ENCODE data around the gene RAB34.

Gene RAB34

GRCh38 chr17:28747801-28748750, 30.4 kb upstream of the RAB34 start:
- ATAC-seq, result no peak
- TF ChIP-seq TCF4 (CRISPR knock-in tag; IDR thresholded peaks at IDR 0.05; ENCODE audit: borderline replicate concordance) (no peak), RARB (CRISPR knock-in tag; IDR thresholded peaks at IDR 0.05) (no peak), TOX (CRISPR knock-in tag; IDR thresholded peaks at IDR 0.05; ENCODE audit: borderline replicate concordance) (no peak), ZFP3 (CRISPR knock-in tag; IDR thresholded peaks at IDR 0.05) (no peak)

DNA sequence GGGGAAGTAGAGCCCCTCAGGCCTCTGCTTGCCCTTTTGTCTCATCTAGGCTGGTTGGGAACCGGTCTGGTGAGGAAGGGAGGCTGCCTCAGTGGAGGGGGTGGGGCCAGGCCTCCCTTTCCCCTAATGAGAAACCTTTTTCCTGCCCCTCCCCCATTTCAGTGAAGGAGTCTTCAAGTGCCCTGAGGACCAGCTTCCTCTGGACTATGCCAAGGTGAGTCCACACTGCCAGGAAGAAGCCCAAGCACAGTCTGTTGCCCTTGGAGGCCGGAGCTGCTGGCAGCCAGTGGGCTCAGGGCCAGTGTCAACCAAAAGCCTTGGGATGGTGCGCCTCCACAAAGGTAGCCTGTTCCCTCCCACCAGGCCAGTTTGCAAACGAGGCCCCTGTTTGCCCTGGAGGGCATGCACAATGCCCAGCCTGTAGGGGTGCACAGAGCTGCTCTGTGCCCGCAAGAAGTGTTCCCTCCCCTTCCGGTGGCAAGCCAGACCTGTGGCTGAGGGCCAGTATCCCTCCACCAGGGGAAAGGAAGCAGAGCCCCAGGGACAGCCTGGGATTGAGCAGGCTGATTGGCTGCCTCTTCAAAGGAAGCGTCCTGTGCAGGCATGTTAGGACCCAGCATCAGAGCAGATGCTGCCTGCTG, 29.5 kb upstream of the RAB34 start:
- no peak for ATAC-seq

GRCh38 chr17:28746611-28747050, 29.0 kb upstream of the RAB34 start:
- ATAC-seq, result no peak
- TF ChIP-seq TOX (CRISPR knock-in tag; IDR thresholded peaks at IDR 0.05; ENCODE audit: borderline replicate concordance), result no peak
- TF ChIP-seq, protein P1, sequence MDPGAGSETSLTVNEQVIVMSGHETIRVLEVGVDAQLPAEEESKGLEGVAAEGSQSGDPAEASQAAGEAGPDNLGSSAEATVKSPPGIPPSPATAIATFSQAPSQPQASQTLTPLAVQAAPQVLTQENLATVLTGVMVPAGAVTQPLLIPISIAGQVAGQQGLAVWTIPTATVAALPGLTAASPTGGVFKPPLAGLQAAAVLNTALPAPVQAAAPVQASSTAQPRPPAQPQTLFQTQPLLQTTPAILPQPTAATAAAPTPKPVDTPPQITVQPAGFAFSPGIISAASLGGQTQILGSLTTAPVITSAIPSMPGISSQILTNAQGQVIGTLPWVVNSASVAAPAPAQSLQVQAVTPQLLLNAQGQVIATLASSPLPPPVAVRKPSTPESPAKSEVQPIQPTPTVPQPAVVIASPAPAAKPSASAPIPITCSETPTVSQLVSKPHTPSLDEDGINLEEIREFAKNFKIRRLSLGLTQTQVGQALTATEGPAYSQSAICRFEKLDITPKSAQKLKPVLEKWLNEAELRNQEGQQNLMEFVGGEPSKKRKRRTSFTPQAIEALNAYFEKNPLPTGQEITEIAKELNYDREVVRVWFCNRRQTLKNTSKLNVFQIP (CRISPR knock-in tag; IDR thresholded peaks at IDR 0.05; ENCODE audit: borderline replicate concordance, low read depth), result no peak
- TF ChIP-seq BACH2 (CRISPR knock-in tag; IDR thresholded peaks at IDR 0.05; ENCODE audit: borderline replicate concordance), result no peak
- no peak for TF ChIP-seq ZFP3 (CRISPR knock-in tag; IDR thresholded peaks at IDR 0.05)
- no peak for TF ChIP-seq TSHZ2 (CRISPR knock-in tag; IDR thresholded peaks at IDR 0.05)
- TF ChIP-seq GLIS3 (CRISPR knock-in tag; IDR thresholded peaks at IDR 0.05), result no peak
- no peak for TF ChIP-seq ZNF8 (CRISPR knock-in tag; IDR thresholded peaks at IDR 0.05)
- TF ChIP-seq ZC3H10 (CRISPR knock-in tag; IDR thresholded peaks at IDR 0.05), result no peak
- TF ChIP-seq, protein P2, sequence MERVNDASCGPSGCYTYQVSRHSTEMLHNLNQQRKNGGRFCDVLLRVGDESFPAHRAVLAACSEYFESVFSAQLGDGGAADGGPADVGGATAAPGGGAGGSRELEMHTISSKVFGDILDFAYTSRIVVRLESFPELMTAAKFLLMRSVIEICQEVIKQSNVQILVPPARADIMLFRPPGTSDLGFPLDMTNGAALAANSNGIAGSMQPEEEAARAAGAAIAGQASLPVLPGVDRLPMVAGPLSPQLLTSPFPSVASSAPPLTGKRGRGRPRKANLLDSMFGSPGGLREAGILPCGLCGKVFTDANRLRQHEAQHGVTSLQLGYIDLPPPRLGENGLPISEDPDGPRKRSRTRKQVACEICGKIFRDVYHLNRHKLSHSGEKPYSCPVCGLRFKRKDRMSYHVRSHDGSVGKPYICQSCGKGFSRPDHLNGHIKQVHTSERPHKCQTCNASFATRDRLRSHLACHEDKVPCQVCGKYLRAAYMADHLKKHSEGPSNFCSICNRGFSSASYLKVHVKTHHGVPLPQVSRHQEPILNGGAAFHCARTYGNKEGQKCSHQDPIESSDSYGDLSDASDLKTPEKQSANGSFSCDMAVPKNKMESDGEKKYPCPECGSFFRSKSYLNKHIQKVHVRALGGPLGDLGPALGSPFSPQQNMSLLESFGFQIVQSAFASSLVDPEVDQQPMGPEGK (CRISPR knock-in tag; IDR thresholded peaks at IDR 0.05; ENCODE audit: borderline replicate concordance), result no peak
- TF ChIP-seq ISL1 (CRISPR knock-in tag; IDR thresholded peaks at IDR 0.05), result no peak
- TF ChIP-seq ESRRG (CRISPR knock-in tag; IDR thresholded peaks at IDR 0.05), result no peak

More for the DNA sequence above, 29.5 kb upstream of the RAB34 start:
- no peak for TF ChIP-seq ZNF565 (CRISPR knock-in tag; conservative IDR thresholded peaks at IDR 0.05; ENCODE audit: low read depth)
- no peak for TF ChIP-seq ZC3H10 (CRISPR knock-in tag; IDR thresholded peaks at IDR 0.05)
- no peak for TF ChIP-seq PPARA (CRISPR knock-in tag; IDR thresholded peaks at IDR 0.05; ENCODE audit: borderline replicate concordance)
- TF ChIP-seq SNAI2 (CRISPR knock-in tag; IDR thresholded peaks at IDR 0.05), result no peak
- TF ChIP-seq OSR1 (CRISPR knock-in tag; IDR thresholded peaks at IDR 0.05), result no peak
- TF ChIP-seq, protein P2 (CRISPR knock-in tag; IDR thresholded peaks at IDR 0.05; ENCODE audit: borderline replicate concordance), result no peak
- TF ChIP-seq CSRNP3 (CRISPR knock-in tag; IDR thresholded peaks at IDR 0.05), result no peak
- no peak for TF ChIP-seq TCF4 (CRISPR knock-in tag; IDR thresholded peaks at IDR 0.05; ENCODE audit: borderline replicate concordance)
- TF ChIP-seq, protein P3, sequence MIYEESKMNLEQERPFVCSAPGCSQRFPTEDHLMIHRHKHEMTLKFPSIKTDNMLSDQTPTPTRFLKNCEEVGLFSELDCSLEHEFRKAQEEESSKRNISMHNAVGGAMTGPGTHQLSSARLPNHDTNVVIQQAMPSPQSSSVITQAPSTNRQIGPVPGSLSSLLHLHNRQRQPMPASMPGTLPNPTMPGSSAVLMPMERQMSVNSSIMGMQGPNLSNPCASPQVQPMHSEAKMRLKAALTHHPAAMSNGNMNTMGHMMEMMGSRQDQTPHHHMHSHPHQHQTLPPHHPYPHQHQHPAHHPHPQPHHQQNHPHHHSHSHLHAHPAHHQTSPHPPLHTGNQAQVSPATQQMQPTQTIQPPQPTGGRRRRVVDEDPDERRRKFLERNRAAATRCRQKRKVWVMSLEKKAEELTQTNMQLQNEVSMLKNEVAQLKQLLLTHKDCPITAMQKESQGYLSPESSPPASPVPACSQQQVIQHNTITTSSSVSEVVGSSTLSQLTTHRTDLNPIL (CRISPR knock-in tag; IDR thresholded peaks at IDR 0.05; ENCODE audit: low read depth), result no peak
- TF ChIP-seq RARB (CRISPR knock-in tag; IDR thresholded peaks at IDR 0.05), result no peak
- no peak for TF ChIP-seq ZNF8 (CRISPR knock-in tag; IDR thresholded peaks at IDR 0.05)
- no peak for TF ChIP-seq TOX (CRISPR knock-in tag; IDR thresholded peaks at IDR 0.05; ENCODE audit: borderline replicate concordance)
- TF ChIP-seq, protein P1 (CRISPR knock-in tag; IDR thresholded peaks at IDR 0.05; ENCODE audit: borderline replicate concordance, low read depth), result no peak

Data from SK-N-SH treated with all-trans-retinoic acid at 6 μM for 48 hours (cell line).